HG03103 (cell line): ENCODE measurements around the gene KIRREL3.
A peak's percentile ranks its signal among the peaks of the same experiment; 100 is the strongest.

ENCODE experiments used
- ATAC-seq: cut with Tn5 transposase; IDR thresholded peaks from one replicate; pipeline ENCODE4 v1.9.1; 2021; ENCODE audit warnings: low read depth; ENCODE audit not compliant: unreplicated experiment

Gene KIRREL3

GRCh38 chr11:126879516-126879915, 121.1 kb downstream of the KIRREL3 start:
- no peak for ATAC-seq

GRCh38 chr11:126878913-126879482, 121.6 kb downstream of the KIRREL3 start:
- ATAC-seq: no peak

- no peak for ATAC-seq
These were observed 125.7 kb downstream of the KIRREL3 start for GRCh38 chr11:126874831-126875230.

GRCh38 chr11:126874276-126874675, 126.3 kb downstream of the KIRREL3 start:
- ATAC-seq: no peak

- ATAC-seq: no peak
These were observed 128.8 kb downstream of the KIRREL3 start for GRCh38 chr11:126871792-126872191.

GRCh38 chr11:126870021-126870420, 130.5 kb downstream of the KIRREL3 start:
- no peak for ATAC-seq

GRCh38 chr11:126868741-126869140, 131.8 kb downstream of the KIRREL3 start:
- no peak for ATAC-seq

- ATAC-seq: no peak
These were observed 135.6 kb downstream of the KIRREL3 start for GRCh38 chr11:126864934-126865333.

GRCh38 chr11:126863294-126863997, 137.1 kb downstream of the KIRREL3 start:
- no peak for ATAC-seq

- ATAC-seq: peak; percentile 49
These were observed 137.8 kb downstream of the KIRREL3 start for GRCh38 chr11:126862664-126863243.

- ATAC-seq: no peak
These were observed 138.6 kb downstream of the KIRREL3 start for GRCh38 chr11:126861796-126862459.

GRCh38 chr11:126857860-126858808, 142.4 kb downstream of the KIRREL3 start:
- ATAC-seq: no peak

GRCh38 chr11:126855536-126855935, 145.0 kb downstream of the KIRREL3 start:
- no peak for ATAC-seq

GRCh38 chr11:126853732-126854131, 146.8 kb downstream of the KIRREL3 start:
- ATAC-seq: no peak

GRCh38 chr11:126844789-126845188, 155.8 kb downstream of the KIRREL3 start:
- ATAC-seq: no peak

- ATAC-seq: no peak
These were observed 157.5 kb downstream of the KIRREL3 start for GRCh38 chr11:126843096-126843495.

GRCh38 chr11:126841999-126842398, 158.6 kb downstream of the KIRREL3 start:
- ATAC-seq: no peak

GRCh38 chr11:126840975-126841374, 159.6 kb downstream of the KIRREL3 start:
- no peak for ATAC-seq

GRCh38 chr11:126840201-126840886, 160.2 kb downstream of the KIRREL3 start:
- no peak for ATAC-seq

- ATAC-seq: no peak
These were observed 161.1 kb downstream of the KIRREL3 start for GRCh38 chr11:126839496-126839895.
